HepG2 (cell line): ENCODE data around the gene VAMP8. TPM values are rescaled to one million over a fixed set of nuclear protein-coding genes. Genes with fewer than 3 reads are reported as not detected.
A peak's percentile ranks its signal among the peaks of the same experiment; 100 is the strongest.

Source experiments
- ATAC-seq: fragments of 200-7000 bp; cut with Tn5 transposase; 3 replicates; pipeline ENCODE4 v1.9.1; 2020; ENCODE audit warnings: mild to moderate bottlenecking, moderate library complexity
- BruUV-seq: library from RNA; stranded (reverse); fragments of 400-500 nt; replicated peaks from 2 replicates; lab custom pipeline; 2021; lab: Mats Ljungman, UMichigan
- CTCF ChIA-PET: fragments of 300-600 bp; formaldehyde crosslinking; extraction: SDS; loops from one replicate; lab custom pipeline; 2021; ENCODE audit warnings: low total read pairs, inconsistent platforms, low intra/inter-chr PET ratio; lab: Yijun Ruan, JAX
- POLR2A ChIA-PET: fragments of 350-600 bp; sonication (Branson Sonifier 250); formaldehyde crosslinking; loops from one replicate; lab custom pipeline; 2020; ENCODE audit warnings: antibody characterized with exemption, inconsistent platforms; lab: Yijun Ruan, JAX
- DNase-seq: peaks from one replicate; pipeline ENCODE4 v3.0.0-alpha.2; 2015; ENCODE audit warnings: low spot score
- FAIRE-seq: peaks from 3 replicates; lab custom pipeline; 2011; peaks lifted over from hg19 to GRCh38; lab: Jason Lieb, UNC
- H2AFZ ChIP-seq: one replicate; pipeline ENCODE4 v1.6.1; 2011; ENCODE audit warnings: low read length, inconsistent platforms
- H3K27ac ChIP-seq: fragments of 300-600 bp; 3 replicates; pipeline ENCODE4 v1.8.0; 2011; ENCODE audit warnings: mixed run types, mild to moderate bottlenecking, mixed read lengths, low read length, inconsistent platforms; ENCODE audit not compliant: insufficient read depth; ENCODE audit errors: extremely low read length
- H3K27me3 ChIP-seq, 2 experiments: fragments of 200-600 bp in 1 of 2; 2 replicates in 1 of 2; 3 replicates in 1 of 2; pipeline versions ENCODE4 v1.6.0 to v1.8.0; 2011; ENCODE audit warnings: low read length in 2 of 2, mild to moderate bottlenecking in 2 of 2, moderate library complexity in 2 of 2, inconsistent platforms in 1 of 2; ENCODE audit not compliant: insufficient read depth in 2 of 2, control insufficient read depth in 1 of 2
- H3K36me3 ChIP-seq, 2 experiments: fragments of 200-600 bp in 1 of 2; replicated peaks in 1 of 2; 2 replicates in 1 of 2; 3 replicates in 1 of 2; pipeline versions ENCODE4 v1.5.1 to v1.8.0; 2011; ENCODE audit warnings: low read length in 2 of 2, inconsistent platforms in 1 of 2; ENCODE audit not compliant: insufficient read depth in 2 of 2, control insufficient read depth in 1 of 2
- H3K4me1 ChIP-seq: 2 replicates; pipeline ENCODE4 v1.5.1; 2012; ENCODE audit warnings: low read length, inconsistent platforms; ENCODE audit not compliant: insufficient read depth
- H3K4me2 ChIP-seq: 2 replicates; pipeline ENCODE4 v1.6.0; 2011; ENCODE audit warnings: low read depth, low read length, inconsistent platforms
- H3K4me3 ChIP-seq, 3 experiments: fragments of 200-600 bp in 1 of 3; sonication (generic), shearing (Covaris generic) in 1 of 3; replicated peaks in 1 of 3; 2 replicates each; pipeline ENCODE4 v1.5.1; 2011 to 2016; ENCODE audit warnings: low read length in 3 of 3, inconsistent platforms in 2 of 3, low read depth in 2 of 3, mild to moderate bottlenecking in 2 of 3, control low read depth in 1 of 3, mixed read lengths in 1 of 3; ENCODE audit not compliant: insufficient read depth in 1 of 3
- H3K79me2 ChIP-seq: one replicate; pipeline ENCODE4 v1.6.1; 2011; ENCODE audit warnings: low read length, inconsistent platforms; ENCODE audit not compliant: insufficient read depth
- H3K9ac ChIP-seq: 2 replicates; pipeline ENCODE4 v1.6.0; 2011; ENCODE audit warnings: mild to moderate bottlenecking, low read depth, low read length, inconsistent platforms; ENCODE audit not compliant: insufficient read depth
- H3K9me3 ChIP-seq: 2 replicates; pipeline ENCODE4 v1.5.1; 2012; ENCODE audit warnings: mild to moderate bottlenecking, low read length
- H4K20me1 ChIP-seq: 2 replicates; pipeline ENCODE4 v1.6.0; 2011; ENCODE audit warnings: inconsistent platforms, mild to moderate bottlenecking, low read length, moderate library complexity; ENCODE audit not compliant: insufficient read depth
- AKAP8 ChIP-seq: sonication (generic); formaldehyde crosslinking; IDR thresholded peaks from 2 replicates; pipeline ENCODE4 v1.5.1; 2020; ENCODE audit warnings: mild to moderate bottlenecking, missing genetic modification reagents
- ASH2L ChIP-seq: fragments of 300-600, 200-600 bp; sonication (generic); IDR thresholded peaks from 2 replicates; pipeline ENCODE4 v1.7.0; 2017; ENCODE audit warnings: low read depth, mild to moderate bottlenecking, moderate library complexity, mixed read lengths, low read length; ENCODE audit not compliant: insufficient read length
- CEBPB ChIP-seq: IDR thresholded peaks from 2 replicates; pipeline ENCODE4 v1.6.1; 2011; ENCODE audit warnings: low read depth, low read length, improper control_type of control experiment, borderline replicate concordance
- CEBPG ChIP-seq: IDR thresholded peaks from 2 replicates; pipeline ENCODE4 v1.6.1; 2016
- HMG20A ChIP-seq: IDR thresholded peaks from 2 replicates; pipeline ENCODE4 v1.6.1; 2016; ENCODE audit warnings: borderline replicate concordance
- MAFG ChIP-seq: sonication (generic); formaldehyde crosslinking; IDR thresholded peaks from 2 replicates; pipeline ENCODE4 v1.5.1; 2020; ENCODE audit warnings: mild to moderate bottlenecking, missing genetic modification reagents
- PAF1 ChIP-seq: IDR thresholded peaks from 2 replicates; pipeline ENCODE4 v1.6.1; 2016; ENCODE audit warnings: missing genetic modification reagents, missing compliant biosample characterization
- POLR2A ChIP-seq, 2 experiments: IDR thresholded peaks; 2 replicates each; pipeline ENCODE4 v1.6.1; 2011; ENCODE audit warnings: low read depth in 2 of 2, low read length in 2 of 2, mild to moderate bottlenecking in 1 of 2, moderate library complexity in 1 of 2; ENCODE audit not compliant: insufficient read depth in 1 of 2
- POLR2AphosphoS5 ChIP-seq: IDR thresholded peaks from 2 replicates; pipeline ENCODE4 v1.6.1; 2012; ENCODE audit warnings: low read depth, low read length
- POLR2G ChIP-seq: fragments of 200-400 bp; formaldehyde crosslinking; IDR thresholded peaks from 2 replicates; pipeline ENCODE4 v1.6.1; 2018; ENCODE audit warnings: mild to moderate bottlenecking, low read depth, low read length, moderate library complexity
- RCOR2 ChIP-seq: IDR thresholded peaks from 2 replicates; pipeline ENCODE4 v1.6.1; 2016; ENCODE audit warnings: missing biosample characterization, missing genetic modification reagents
- SOX6 ChIP-seq, 2 experiments: fragments of 450-650 bp in 1 of 2; sonication (generic) in 1 of 2; formaldehyde crosslinking in 1 of 2; IDR thresholded peaks; 2 replicates each; pipeline versions ENCODE4 v1.4.0 to v1.6.1; 2017 to 2020; ENCODE audit warnings: antibody characterized with exemption in 1 of 2, mild to moderate bottlenecking in 1 of 2, missing genetic modification reagents in 1 of 2
- ZKSCAN5 ChIP-seq: sonication (generic); formaldehyde crosslinking; IDR thresholded peaks from 2 replicates; pipeline ENCODE4 v1.5.1; 2020; ENCODE audit warnings: mild to moderate bottlenecking, missing genetic modification reagents
- ZMYM3 ChIP-seq: sonication (generic); formaldehyde crosslinking; IDR thresholded peaks from 2 replicates; pipeline ENCODE4 v1.5.1; 2020; ENCODE audit warnings: mild to moderate bottlenecking, missing genetic modification reagents
- ZNF30 ChIP-seq: sonication (generic); formaldehyde crosslinking; IDR thresholded peaks from 2 replicates; pipeline ENCODE4 v1.5.0; 2020; ENCODE audit warnings: mild to moderate bottlenecking, missing genetic modification reagents
- ZNF335 ChIP-seq: sonication (generic); formaldehyde crosslinking; IDR thresholded peaks from 2 replicates; pipeline ENCODE4 v1.4.0; 2020; ENCODE audit warnings: missing genetic modification reagents
- WGBS: methylation state at CpG from one replicate; pipeline ENCODE4 v1.1.6; 2017; ENCODE audit warnings: low lambda C conversion rate; 5-methylcytosine and 5-hydroxymethylcytosine counted together
- in situ Hi-C: cut with HindIII; loops from 2 replicates; pipeline ENCODE4 v1.10.0; 2017; ENCODE audit warnings: low pct_unique_long_range_greater_than_20kb; ENCODE audit not compliant: extremely low pct_ligation_motif_present
- intact Hi-C: fragments of 100-400 bp; cut with micrococcal nuclease; formaldehyde crosslinking; loops from one replicate; pipeline ENCODE4 v1.10.0; 2022; ENCODE audit not compliant: unreplicated experiment
- polyA plus RNA-seq, 8 experiments: library from polyadenylated mRNA; depleted of rRNA in 3 of 8; stranded (reverse) in 7 of 8; unstranded in 1 of 8; fragments of >200 nt; fragmentation: Illumina TruSeq in 4 of 8; extraction: Trizol in 4 of 8; gene quantifications; 2 replicates each; pipeline versions ENCODE4 v1.2.1 to v1.2.3, GENCODE V29; 2011 to 2016; ENCODE audit warnings: low read depth in 4 of 8, missing spikeins in 1 of 8, mixed read lengths in 1 of 8; ENCODE audit not compliant: insufficient read depth in 1 of 8
- total RNA-seq, 5 experiments: library from RNA; depleted of rRNA; stranded (reverse); fragments of >200 nt; fragmentation: Illumina TruSeq; extraction: Trizol; gene quantifications; 2 replicates each; pipeline ENCODE4 v1.2.3, GENCODE V29; 2016; ENCODE audit warnings: low read depth in 1 of 5
- TF ChIP-seq, protein P1 (sequence below): sonication (generic); formaldehyde crosslinking; IDR thresholded peaks from 2 replicates; pipeline ENCODE4 v1.5.1; 2020; ENCODE audit warnings: mild to moderate bottlenecking, moderate library complexity, missing genetic modification reagents
- TF ChIP-seq, protein P2 (sequence below): sonication (generic); formaldehyde crosslinking; IDR thresholded peaks from 2 replicates; pipeline ENCODE4 v1.9.0; 2022; ENCODE audit warnings: low read depth, missing genetic modification reagents
- TF ChIP-seq, protein P3 (sequence below): sonication (generic); formaldehyde crosslinking; IDR thresholded peaks from 2 replicates; pipeline ENCODE4 v1.5.0; 2020; ENCODE audit warnings: mild to moderate bottlenecking, low read depth, missing genetic modification reagents, borderline replicate concordance
- TF ChIP-seq, protein P4 (sequence below), 2 experiments: fragments of 450-650 bp in 1 of 2; sonication (generic) in 1 of 2; formaldehyde crosslinking; IDR thresholded peaks; 2 replicates each; pipeline versions ENCODE4 v1.5.0 to v1.8.0; 2020 to 2022; ENCODE audit warnings: mild to moderate bottlenecking in 1 of 2, missing genetic modification reagents in 1 of 2

VAMP8 gene
- total and polyA plus RNA-seq, 2 of the 13 experiments (the other 11 are each of a cell fraction or from before 2014, with no cell fraction given) = 83.3 to 157 TPM

DNA sequence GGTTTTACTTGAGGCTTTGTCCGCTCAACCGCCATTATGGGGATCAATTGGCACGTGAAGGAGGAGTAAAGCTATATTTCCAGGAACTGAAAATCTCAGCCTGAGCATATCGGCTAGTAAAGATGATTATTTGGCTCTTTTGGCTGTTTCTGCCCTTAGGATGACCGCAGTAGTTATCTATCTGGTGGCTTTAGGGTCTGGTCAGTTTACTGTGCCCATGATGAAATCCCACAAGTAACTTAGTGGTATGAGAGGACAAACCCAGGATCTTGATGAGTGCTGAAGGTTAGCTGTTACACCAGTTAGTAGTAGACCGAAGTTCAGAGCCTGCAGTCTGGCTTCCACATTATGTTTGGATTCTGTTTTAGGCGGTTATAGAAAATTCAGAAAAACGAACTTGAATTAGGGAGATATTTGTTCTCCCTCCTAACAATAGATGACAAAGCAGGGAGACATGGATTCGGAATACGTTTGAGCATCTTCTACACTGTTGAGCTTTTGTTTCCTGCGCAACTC, 37.2 kb upstream of the VAMP8 start:
- Histone ChIP-seq H4K20me1 (peaks cover 38% of the 10 kb centered on the region), H3K27ac (peak overlapping the region; percentile 99), H3K4me3 (peak overlapping the region; percentile 81 to 96 (median 95)), H2AFZ (no peak overlapping the region), H3K9ac (peak overlapping the region; percentile 99), H3K36me3 (peaks cover 13 to 48% of the 10 kb centered on the region in 2 experiments; a peak in 4 of 5 replicates), H3K4me1 (peaks cover 44% of the 10 kb centered on the region), H3K4me2 (peak overlapping the region; percentile 91), H3K27me3 (no peaks in the 10 kb centered on the region; a peak in 1 of 5 replicates), H3K9me3 (no peaks in the 10 kb centered on the region), H3K79me2 (peaks cover 53% of the 10 kb centered on the region)
- in situ Hi-C loops = no loop called here
- ChIA-PET CTCF (no interaction called here), POLR2A (interaction anchor here (0.8 to 11.7 kb wide), 30 partner anchors 9 to 231 kb away, joined by 3 to 445 read pairs (median 14); partner anchors contain the start of genes C2orf68, ELMOD3, GGCX and RETSAT)
- ATAC-seq = no peak
- intact Hi-C loops = no loop called here
- FAIRE-seq = no peak
- 3% methylated on average over 11 of the region's 11 CpGs for WGBS
- BruUV-seq = TSS peak; percentile 39
- DNase-seq = no peak
- TF ChIP-seq ZNF335 (CRISPR knock-in tag) (0 out of 2 replicates have a peak, but pooled peaks have one; percentile 13), ZNF30 (CRISPR knock-in tag) (0 out of 2 replicates have a peak, but pooled peaks have one; percentile 1), ASH2L (peak; percentile 59), AKAP8 (CRISPR knock-in tag) (peak; percentile 32; the same call in 1 of the 2 replicates), HMG20A (0 out of 2 replicates have a peak, but pooled peaks have one; percentile 4), CEBPB (peak; percentile 34), CEBPG (peak; percentile 50; the same call in 1 of the 2 replicates), ZMYM3 (CRISPR knock-in tag) (no peak), POLR2A (IDR thresholded peaks at IDR 0.05; ENCODE audit: insufficient read depth in 1 of 2, low read depth in 2 of 2, low read length in 2 of 2) (peak in 1 of 2 experiments; percentile 61; a peak in 1 of 4 replicates), POLR2AphosphoS5 (peak; percentile 29; the same call in 1 of the 2 replicates), MAFG (CRISPR knock-in tag) (0 out of 2 replicates have a peak, but pooled peaks have one; percentile 17), RCOR2 (CRISPR knock-in tag) (0 out of 2 replicates have a peak, but pooled peaks have one; percentile 9), POLR2G (peak; percentile 53; the same call in 1 of the 2 replicates), ZKSCAN5 (CRISPR knock-in tag) (no peak), SOX6 (IDR thresholded peaks at IDR 0.05) (no peak), SOX6 (CRISPR knock-in tag; IDR thresholded peaks at IDR 0.05) (no peak), PAF1 (CRISPR knock-in tag) (peak; percentile 3; the same call in 1 of the 2 replicates)
- TF ChIP-seq, protein P1, sequence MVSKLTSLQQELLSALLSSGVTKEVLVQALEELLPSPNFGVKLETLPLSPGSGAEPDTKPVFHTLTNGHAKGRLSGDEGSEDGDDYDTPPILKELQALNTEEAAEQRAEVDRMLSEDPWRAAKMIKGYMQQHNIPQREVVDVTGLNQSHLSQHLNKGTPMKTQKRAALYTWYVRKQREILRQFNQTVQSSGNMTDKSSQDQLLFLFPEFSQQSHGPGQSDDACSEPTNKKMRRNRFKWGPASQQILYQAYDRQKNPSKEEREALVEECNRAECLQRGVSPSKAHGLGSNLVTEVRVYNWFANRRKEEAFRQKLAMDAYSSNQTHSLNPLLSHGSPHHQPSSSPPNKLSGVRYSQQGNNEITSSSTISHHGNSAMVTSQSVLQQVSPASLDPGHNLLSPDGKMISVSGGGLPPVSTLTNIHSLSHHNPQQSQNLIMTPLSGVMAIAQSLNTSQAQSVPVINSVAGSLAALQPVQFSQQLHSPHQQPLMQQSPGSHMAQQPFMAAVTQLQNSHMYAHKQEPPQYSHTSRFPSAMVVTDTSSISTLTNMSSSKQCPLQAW (CRISPR knock-in tag) = peak; percentile 2; the same call in 1 of the 2 replicates
- TF ChIP-seq, protein P2, sequence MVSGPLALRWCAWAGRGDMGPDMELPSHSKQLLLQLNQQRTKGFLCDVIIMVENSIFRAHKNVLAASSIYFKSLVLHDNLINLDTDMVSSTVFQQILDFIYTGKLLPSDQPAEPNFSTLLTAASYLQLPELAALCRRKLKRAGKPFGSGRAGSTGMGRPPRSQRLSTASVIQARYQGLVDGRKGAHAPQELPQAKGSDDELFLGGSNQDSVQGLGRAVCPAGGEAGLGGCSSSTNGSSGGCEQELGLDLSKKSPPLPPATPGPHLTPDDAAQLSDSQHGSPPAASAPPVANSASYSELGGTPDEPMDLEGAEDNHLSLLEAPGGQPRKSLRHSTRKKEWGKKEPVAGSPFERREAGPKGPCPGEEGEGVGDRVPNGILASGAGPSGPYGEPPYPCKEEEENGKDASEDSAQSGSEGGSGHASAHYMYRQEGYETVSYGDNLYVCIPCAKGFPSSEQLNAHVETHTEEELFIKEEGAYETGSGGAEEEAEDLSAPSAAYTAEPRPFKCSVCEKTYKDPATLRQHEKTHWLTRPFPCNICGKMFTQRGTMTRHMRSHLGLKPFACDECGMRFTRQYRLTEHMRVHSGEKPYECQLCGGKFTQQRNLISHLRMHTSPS (CRISPR knock-in tag) = 0 out of 2 replicates have a peak, but pooled peaks have one; percentile 3
- TF ChIP-seq, protein P3, sequence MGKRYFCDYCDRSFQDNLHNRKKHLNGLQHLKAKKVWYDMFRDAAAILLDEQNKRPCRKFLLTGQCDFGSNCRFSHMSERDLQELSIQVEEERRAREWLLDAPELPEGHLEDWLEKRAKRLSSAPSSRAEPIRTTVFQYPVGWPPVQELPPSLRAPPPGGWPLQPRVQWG (CRISPR knock-in tag) = no peak
- TF ChIP-seq, protein P4, sequence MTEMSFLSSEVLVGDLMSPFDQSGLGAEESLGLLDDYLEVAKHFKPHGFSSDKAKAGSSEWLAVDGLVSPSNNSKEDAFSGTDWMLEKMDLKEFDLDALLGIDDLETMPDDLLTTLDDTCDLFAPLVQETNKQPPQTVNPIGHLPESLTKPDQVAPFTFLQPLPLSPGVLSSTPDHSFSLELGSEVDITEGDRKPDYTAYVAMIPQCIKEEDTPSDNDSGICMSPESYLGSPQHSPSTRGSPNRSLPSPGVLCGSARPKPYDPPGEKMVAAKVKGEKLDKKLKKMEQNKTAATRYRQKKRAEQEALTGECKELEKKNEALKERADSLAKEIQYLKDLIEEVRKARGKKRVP (CRISPR knock-in tag; IDR thresholded peaks at IDR 0.05) = 0 out of 4 replicates have a peak, but pooled peaks of 1 of the 2 experiments have one; percentile 3
